HG03442 (cell line): ENCODE measurements around the gene PCDHB10.

ENCODE experiments used
- ATAC-seq: cut with Tn5 transposase; IDR thresholded peaks from one replicate; pipeline ENCODE4 v1.9.1; 2021; ENCODE audit warnings: mild to moderate bottlenecking, moderate library complexity; ENCODE audit not compliant: unreplicated experiment

The PCDHB10 gene

GRCh38 chr5:141236516-141237313, 44.6 kb downstream of the PCDHB10 start:
- no peak for ATAC-seq

- no peak for ATAC-seq
Measured at GRCh38 chr5:141241496-141241895, 49.3 kb downstream of the PCDHB10 start.
